HS-27A (cell line): ENCODE measurements around the gene ZDBF2.
"Not testable (repeated sequence)": the region's sequence is repeated elsewhere in the genome, so short reads cannot be mapped to it uniquely, and the experiment has no call there.

ENCODE experiments used
- DNase-seq: peaks from one replicate; pipeline ENCODE4 v3.0.0-alpha.2; 2012; ENCODE audit warnings: low read depth, missing footprints

Gene ZDBF2

GRCh38 chr2:206324869-206325268, 50.4 kb downstream of the ZDBF2 start:
- DNase-seq, result no peak

GRCh38 chr2:206328974-206329373, 54.5 kb downstream of the ZDBF2 start:
- no peak for DNase-seq

GRCh38 chr2:206336861-206337260, 62.4 kb downstream of the ZDBF2 start:
- no peak for DNase-seq

- no peak for DNase-seq
These were observed 63.5 kb downstream of the ZDBF2 start for GRCh38 chr2:206337956-206338355.

- no peak for DNase-seq
These were observed 66.9 kb downstream of the ZDBF2 start for GRCh38 chr2:206341396-206341795.

- DNase-seq, result no peak
These were observed 68.7 kb downstream of the ZDBF2 start for GRCh38 chr2:206343144-206343543.

- DNase-seq, result no peak
These were observed 69.4 kb downstream of the ZDBF2 start for GRCh38 chr2:206343816-206344215.

GRCh38 chr2:206345606-206346005, 71.1 kb downstream of the ZDBF2 start:
- DNase-seq, result no peak

GRCh38 chr2:206349375-206349774, 74.9 kb downstream of the ZDBF2 start:
- DNase-seq, result no peak

- no peak for DNase-seq
These were observed 78.1 kb downstream of the ZDBF2 start for GRCh38 chr2:206352571-206352970.

- DNase-seq, result no peak
These were observed 79.2 kb downstream of the ZDBF2 start for GRCh38 chr2:206353685-206354084.

GRCh38 chr2:206354129-206354528, 79.7 kb downstream of the ZDBF2 start:
- no peak for DNase-seq

- not testable (repeated sequence) for DNase-seq
These were observed 82.4 kb downstream of the ZDBF2 start for GRCh38 chr2:206356840-206357239.

- DNase-seq, result not testable (repeated sequence)
These were observed 86.4 kb downstream of the ZDBF2 start for GRCh38 chr2:206360840-206361239.

GRCh38 chr2:206361407-206362045, 87.1 kb downstream of the ZDBF2 start:
- DNase-seq, result no peak
